C4-2B (cell line): Measurements from ENCODE around the gene VPS16.

Source experiments
- CTCF ChIP-seq: fragments of 450-650 bp; conservative IDR thresholded peaks from 2 replicates; pipeline ENCODE4 v1.5.1; 2017; ENCODE audit warnings: mild to moderate bottlenecking
- ZFX ChIP-seq: fragments of 450-650 bp; IDR thresholded peaks from 2 replicates; pipeline ENCODE4 v1.6.1; 2017

- TF ChIP-seq CTCF (no peak), ZFX (no peak)
These were observed 26.7 kb downstream of the VPS16 start for GRCh38 chr20:2867081-2867864.
